Stimulated activated naive CD4-positive, alpha-beta T cell treated with Interleukin-2 at 50 U/mL for 16 hours (primary cell): ENCODE results near the gene MYH7.
"Not testable (repeated sequence)": the region's sequence is repeated elsewhere in the genome, so short reads cannot be mapped to it uniquely, and the experiment has no call there.

Experiments
- DNase-seq: peaks from one replicate; lab custom pipeline; 2025; lab: John Stamatoyannopoulos, UW

Gene MYH7

GRCh38 chr14:23406725-23407355 lies 28.6 kb downstream of the MYH7 start:
- DNase-seq = no peak

DNA sequence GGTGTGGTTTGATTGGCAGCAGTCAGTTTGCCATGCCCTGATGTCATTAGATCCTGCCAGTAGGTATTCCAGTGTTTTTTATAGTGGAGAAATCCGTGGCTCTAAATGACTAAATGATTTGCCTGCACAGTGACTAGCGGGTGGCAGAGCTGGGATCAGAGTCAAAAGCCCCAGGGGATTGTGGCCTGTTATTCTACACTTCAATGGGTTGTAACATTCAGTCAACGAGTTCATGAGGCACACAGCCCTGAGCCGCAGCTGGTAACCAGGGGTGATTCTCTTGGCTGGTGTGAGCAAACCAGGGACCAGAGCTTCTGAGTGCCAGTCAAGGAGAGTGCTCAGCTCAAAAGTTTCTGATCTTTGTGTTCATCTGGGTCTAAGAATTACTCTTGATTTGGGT lies 29.2 kb downstream of the MYH7 start:
- DNase-seq = no peak

DNA sequence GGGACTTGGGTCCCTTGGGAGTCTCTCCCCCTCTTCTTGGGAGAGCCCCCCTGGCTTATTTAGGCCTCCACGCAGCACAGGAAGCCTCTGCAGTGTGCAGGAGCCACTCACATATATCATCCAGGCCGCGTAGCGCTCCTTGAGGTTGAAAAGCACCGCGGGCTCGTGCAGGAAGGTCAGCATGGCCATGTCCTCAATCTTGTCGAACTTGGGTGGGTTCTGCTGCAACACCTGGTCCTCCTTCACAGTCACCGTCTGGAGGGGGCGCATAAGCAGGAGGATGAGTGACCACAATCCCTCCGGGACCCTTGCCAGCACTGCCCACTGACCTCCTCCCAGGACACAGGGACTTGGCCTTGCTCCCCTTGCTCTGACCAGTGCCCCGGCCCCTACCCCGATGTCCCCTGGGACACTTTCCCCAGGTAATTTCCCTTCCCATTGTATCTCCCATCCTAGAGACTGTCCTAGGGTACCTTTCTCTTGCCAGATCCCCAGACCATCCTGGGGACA lies 29.9 kb downstream of the MYH7 start:
- DNase-seq = no peak

DNA sequence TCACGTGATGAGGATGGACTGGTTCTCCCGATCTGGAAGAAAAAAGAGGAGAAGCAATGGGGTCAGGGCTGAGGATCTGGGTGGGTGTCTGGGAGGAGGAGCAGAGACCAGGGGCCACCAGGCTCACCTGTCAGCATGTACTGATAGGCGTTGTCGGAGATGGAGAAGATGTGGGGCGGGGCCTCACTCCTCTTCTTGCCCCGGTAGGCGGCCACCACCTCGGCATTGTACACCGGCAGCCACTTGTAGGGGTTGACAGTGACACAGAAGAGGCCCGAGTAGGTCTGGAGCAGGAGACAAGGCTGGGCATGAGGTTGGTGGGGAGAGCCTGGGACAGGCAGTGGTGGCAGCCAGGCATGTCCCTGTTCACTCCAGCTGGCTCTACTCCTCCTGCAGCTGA lies 30.4 kb downstream of the MYH7 start:
- no peak for DNase-seq

DNA sequence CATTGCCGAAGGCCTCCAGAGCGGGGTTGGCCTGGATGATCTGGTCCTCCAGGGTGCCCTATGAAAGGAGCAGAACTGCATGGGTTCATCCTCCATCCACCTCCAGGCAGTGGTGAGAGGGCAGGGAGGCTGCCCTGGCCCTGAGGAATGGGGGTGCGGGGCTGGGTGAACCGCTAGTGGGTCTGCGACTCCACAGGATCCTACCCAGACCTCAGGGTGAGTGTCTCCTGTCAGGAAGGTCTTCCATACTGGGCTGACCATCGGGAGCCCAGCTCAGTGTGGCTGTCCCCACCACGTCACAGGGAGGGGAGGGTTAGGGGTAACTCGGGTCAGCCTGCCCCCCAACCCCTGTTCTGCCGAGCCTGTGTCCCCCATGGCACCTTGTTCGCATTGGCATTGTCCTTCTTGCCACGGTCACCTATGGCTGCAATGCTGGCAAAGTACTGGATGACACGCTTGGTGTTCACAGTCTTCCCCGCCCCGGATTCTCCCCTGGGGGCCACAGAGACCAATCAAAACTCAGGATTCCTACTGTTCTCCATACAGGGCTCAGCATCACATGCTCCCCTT lies 31.0 kb downstream of the MYH7 start:
- no peak for DNase-seq

DNA sequence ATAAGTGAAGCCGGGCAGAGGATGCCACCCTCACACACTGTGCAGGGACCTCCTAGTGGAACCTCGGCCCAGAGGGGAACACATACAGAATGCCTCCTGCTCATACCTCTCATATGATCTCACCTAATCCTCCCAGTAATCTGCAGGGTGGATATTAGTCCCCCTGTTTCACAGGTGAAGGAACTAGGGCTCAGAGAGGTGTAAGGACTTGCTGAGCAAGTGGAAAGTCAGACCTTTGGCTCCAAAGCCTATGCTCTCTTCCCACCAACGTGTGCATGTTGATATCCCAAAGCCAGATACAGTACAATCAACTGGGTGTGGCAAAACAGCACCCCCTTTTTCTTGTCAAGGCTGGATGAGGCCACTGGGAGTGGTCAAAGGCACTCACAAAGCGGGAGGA lies 31.6 kb downstream of the MYH7 start:
- no peak for DNase-seq

DNA sequence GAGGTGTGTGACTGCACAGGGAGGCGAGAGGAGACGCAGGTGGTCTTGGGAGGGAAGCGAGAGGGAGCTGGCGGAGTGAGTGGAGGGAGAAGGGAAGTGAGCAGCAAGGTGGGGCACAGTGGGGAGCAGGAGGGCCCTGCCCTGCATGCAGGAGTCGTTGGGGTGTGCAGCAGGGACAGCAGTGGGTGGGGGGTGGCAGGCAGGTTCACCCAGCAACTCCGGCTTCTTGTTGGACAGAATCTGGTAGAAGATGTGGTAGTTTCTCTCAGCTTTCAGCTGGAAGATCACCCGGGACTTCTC lies 32.4 kb downstream of the MYH7 start:
- no peak for DNase-seq

- no peak for DNase-seq
These were observed 32.9 kb downstream of the MYH7 start for GRCh38 chr14:23402296-23403138.

- no peak for DNase-seq
These were observed 34.2 kb downstream of the MYH7 start for GRCh38 chr14:23401291-23401690.

GRCh38 chr14:23400496-23401149 lies 34.8 kb downstream of the MYH7 start:
- not testable (repeated sequence) for DNase-seq

DNA sequence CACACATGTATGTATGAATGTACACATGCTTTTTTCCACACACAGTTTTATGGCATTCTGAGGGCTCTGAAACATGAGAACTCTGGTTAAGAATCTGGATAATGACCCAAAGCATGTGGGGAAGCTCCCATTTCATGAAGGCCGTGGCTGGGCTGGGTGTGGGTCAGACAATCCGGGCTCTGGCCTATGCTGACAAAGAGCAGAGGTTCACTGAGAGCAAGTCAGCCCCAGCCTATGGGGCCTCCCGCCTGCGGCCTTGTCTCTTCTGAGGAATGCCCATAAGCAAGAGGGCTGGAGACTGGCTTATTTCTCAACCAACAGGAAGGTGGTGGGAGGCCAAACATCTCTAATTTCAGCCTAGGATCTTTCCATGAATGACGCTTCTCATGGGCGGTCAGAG lies 35.9 kb downstream of the MYH7 start:
- no peak for DNase-seq

DNA sequence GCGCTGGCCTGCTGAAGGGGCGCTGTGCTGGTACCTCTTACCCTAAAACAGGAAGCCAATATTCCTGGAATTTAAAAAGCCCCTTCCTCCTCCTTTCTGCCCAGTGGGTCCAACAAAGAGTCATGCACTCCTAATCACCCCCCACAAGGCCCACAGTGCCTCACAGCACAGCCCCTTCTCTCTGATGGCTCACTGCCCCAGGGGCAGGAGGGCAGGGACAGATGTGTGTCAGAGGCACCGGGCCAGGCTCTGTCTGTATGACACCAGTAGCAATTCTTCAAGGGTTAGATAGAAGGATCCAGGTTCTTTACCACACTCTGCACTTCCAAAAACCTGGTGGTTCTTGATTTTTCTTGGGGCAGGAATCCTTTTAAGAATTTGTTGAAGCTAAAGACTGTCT lies 36.3 kb downstream of the MYH7 start:
- DNase-seq = no peak

GRCh38 chr14:23398348-23398747 lies 37.1 kb downstream of the MYH7 start:
- DNase-seq = no peak

GRCh38 chr14:23396781-23397407 lies 38.6 kb downstream of the MYH7 start:
- no peak for DNase-seq

GRCh38 chr14:23396126-23396525 lies 39.3 kb downstream of the MYH7 start:
- DNase-seq = no peak

GRCh38 chr14:23392613-23393012 lies 42.8 kb downstream of the MYH7 start:
- DNase-seq = no peak

DNA sequence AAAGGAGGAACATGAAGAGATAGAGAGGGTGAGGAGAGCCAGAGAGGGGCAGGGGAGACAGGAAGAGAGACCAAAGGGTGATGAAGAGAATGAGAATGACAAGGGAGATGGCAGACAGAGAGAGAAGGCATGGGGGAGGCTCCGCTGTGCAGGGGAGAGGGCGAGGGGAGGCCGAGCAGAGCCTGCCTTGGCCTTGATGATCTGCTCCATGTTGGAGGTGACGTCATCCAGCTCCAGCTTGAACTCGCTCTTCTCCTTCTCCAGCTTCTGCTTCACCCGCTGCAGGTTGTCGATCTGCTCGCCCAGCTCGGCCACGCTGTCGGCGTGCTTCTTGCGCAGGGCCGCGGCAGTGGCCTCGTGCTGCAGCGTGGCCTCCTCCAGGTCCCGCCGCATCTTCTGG lies 45.6 kb downstream of the MYH7 start:
- DNase-seq = not testable (repeated sequence)

- DNase-seq = no peak
These were observed 46.1 kb downstream of the MYH7 start for GRCh38 chr14:23389396-23389795.

DNA sequence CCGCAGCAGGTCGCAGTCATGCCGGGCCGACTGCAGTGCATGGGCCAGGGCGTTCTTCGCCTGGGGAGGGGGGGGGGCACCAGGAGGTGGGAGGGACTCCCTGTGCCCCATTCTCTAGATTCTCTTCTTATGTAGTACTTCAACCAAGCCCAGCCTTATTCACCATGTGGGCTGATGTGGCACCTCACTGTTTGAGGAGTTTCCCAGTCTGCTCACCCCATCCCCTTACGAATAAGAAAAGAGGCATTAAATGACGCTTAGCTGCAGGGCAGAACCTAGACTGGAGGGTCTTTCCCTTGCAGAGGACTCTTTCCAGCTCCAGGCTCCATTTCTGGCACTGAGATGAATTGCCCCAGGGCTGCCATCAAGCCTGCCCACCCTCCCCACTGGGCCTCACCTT lies 46.5 kb downstream of the MYH7 start:
- no peak for DNase-seq

DNA sequence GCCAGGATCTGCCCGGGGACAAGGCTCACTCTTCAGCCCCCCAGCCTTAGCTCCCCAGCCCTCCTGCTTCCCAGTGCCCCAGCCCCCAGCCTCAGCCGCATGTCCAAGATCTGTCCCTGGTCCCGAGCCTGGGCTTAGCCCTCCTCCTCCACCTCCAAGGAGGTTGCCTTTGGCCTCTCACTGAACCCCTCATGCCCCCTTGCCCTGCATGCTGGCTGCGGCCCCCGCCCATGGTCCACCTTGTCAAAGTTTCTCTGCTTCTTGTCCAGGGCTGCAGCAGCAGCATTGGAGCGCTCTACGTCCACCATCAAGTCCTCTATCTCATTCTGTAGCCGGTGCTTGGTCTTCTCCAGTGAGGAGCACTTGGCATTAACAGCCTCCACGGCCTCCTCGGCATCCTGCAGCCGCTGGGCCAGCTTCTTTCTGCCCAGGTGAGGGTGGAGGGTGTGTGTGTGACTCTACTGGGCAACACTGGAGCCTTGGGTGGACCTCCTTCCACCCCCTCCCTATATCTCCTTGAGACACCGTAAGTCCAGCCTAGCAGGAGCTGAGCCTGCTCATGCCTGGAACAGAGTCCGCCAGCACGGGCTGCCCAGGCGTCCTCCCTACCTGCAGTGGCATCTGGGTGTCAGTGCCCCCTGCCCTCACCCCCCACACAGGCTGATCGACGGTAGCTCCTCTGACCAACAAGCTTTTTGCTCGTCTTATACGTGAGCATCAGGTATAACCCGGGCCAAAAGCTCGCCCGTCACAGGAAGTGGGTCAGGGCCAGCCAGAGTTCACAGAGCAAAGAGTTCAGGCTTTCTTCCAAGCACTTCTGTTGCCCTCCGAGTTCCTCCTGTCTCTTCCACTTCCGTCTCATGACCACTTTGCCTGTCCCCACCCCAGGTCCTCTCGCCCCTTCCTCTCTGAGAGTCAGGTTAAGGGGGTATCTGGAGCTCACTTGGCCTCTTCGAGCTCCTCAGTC lies 47.3 kb downstream of the MYH7 start:
- no peak for DNase-seq

- DNase-seq = no peak
These were observed 48.5 kb downstream of the MYH7 start for GRCh38 chr14:23386999-23387398.
